Loucy (cell line): ENCODE data around the gene RABAC1.

Experiments used
- EZH2phosphoT487 ChIP-seq: fragments of 200-600 bp; IDR thresholded peaks from 2 replicates; pipeline ENCODE4 v1.6.1; 2018; ENCODE audit warnings: antibody characterized with exemption, mild to moderate bottlenecking, moderate library complexity, borderline replicate concordance
- TF ChIP-seq, protein P1 (sequence below): fragments of 200-600 bp; sonication (generic); conservative IDR thresholded peaks from 2 replicates; pipeline ENCODE4 v1.5.1; 2014; ENCODE audit warnings: mild to moderate bottlenecking, antibody characterized with exemption, low read length

DNA sequence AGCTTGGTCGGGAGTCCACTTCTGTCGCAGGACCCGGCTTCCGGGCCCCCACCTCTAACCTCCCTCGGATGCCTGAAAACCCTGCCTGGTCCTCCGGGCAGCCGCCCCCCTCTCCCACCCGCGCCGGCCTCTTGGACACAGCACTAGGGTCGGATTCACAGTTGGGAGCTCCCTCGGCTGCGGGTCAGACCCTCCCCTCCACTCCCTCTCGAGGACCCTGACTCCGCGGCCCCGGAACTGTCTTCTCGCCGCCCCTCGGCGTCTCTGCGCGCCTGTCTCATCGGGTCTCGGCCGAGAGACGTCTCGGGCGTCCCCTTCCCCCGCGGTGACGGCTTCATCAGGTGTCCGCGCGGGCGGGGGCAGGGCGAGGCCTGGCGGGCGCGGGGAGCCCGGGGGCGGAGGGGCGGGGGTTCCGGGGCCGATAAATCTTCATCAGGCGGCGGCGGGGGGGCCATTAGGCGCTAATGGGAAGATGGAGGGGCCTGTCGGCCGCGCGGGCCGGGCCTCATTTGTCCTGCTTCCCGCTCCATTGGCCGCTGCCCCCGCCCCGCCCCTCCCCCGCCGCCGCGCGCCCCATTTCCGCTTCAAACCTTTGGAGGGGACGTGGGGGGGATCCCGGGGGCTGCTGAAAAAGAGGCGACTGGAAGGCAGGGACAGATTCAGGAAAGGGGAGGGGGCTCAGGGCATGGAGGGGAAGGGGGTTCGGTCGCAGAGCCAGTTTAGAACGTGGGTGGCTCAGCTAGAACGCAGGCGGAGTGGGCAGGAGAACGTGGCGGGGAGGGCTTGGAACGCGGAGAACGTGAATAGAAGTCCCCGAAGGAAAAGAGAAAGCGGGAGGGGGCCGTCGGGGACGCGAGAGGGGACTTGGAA lies 19.0 kb downstream of the RABAC1 start:
- TF ChIP-seq, protein P1, sequence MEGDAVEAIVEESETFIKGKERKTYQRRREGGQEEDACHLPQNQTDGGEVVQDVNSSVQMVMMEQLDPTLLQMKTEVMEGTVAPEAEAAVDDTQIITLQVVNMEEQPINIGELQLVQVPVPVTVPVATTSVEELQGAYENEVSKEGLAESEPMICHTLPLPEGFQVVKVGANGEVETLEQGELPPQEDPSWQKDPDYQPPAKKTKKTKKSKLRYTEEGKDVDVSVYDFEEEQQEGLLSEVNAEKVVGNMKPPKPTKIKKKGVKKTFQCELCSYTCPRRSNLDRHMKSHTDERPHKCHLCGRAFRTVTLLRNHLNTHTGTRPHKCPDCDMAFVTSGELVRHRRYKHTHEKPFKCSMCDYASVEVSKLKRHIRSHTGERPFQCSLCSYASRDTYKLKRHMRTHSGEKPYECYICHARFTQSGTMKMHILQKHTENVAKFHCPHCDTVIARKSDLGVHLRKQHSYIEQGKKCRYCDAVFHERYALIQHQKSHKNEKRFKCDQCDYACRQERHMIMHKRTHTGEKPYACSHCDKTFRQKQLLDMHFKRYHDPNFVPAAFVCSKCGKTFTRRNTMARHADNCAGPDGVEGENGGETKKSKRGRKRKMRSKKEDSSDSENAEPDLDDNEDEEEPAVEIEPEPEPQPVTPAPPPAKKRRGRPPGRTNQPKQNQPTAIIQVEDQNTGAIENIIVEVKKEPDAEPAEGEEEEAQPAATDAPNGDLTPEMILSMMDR, result no peak
- no peak for TF ChIP-seq EZH2phosphoT487
